ENCODE data around the gene LAMB1.
"Not testable (repeated sequence)": the region's sequence is repeated elsewhere in the genome, so short reads cannot be mapped to it uniquely, and the experiment has no call there.

Gene LAMB1

DNA sequence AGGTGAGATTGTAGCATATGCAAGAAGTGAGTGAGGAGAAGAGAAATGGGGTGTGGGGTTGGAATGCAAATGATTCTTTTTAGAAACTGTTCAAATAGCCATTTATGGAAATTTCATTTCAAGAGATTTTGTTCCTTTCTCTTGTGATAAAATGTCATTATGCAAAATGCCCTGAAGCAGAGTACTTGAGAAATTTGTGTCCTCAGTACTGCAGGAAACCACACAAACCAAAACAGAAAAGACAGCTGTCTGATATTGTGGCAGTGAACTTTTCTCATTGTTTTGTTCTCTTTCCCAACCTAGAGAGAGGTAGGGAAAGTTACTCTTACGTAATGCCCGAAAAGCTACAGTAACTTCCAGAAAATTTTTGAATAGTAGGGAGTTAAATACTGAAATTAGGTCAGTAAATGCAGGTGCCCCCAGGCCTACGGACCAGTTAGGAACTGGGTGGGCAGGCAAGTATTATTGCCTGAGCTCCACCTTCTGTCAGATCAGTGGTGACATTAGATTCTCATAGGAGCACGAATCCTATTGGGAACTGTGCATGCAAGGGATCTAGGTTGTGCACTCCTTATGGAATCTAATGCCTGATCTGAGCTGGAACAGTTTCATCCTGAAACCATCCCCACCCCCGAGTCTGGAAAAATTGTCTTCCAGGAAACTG is 78.0 kb downstream of the LAMB1 start:
- POLR2A ChIA-PET (ENCODE audit: low non-redundant PET) = no interaction called here
- CTCF ChIA-PET = interaction anchor here (0.5 to 0.6 kb wide), 2 partner anchors 244 to 291 kb away, joined by 3 to 6 read pairs; no protein-coding TSS in a partner anchor
- H3K27ac ChIP-seq = no peak overlapping the region
- TF ChIP-seq, protein P1, sequence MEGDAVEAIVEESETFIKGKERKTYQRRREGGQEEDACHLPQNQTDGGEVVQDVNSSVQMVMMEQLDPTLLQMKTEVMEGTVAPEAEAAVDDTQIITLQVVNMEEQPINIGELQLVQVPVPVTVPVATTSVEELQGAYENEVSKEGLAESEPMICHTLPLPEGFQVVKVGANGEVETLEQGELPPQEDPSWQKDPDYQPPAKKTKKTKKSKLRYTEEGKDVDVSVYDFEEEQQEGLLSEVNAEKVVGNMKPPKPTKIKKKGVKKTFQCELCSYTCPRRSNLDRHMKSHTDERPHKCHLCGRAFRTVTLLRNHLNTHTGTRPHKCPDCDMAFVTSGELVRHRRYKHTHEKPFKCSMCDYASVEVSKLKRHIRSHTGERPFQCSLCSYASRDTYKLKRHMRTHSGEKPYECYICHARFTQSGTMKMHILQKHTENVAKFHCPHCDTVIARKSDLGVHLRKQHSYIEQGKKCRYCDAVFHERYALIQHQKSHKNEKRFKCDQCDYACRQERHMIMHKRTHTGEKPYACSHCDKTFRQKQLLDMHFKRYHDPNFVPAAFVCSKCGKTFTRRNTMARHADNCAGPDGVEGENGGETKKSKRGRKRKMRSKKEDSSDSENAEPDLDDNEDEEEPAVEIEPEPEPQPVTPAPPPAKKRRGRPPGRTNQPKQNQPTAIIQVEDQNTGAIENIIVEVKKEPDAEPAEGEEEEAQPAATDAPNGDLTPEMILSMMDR (conservative IDR thresholded peaks at IDR 0.05; ENCODE audit: low read depth) = no peak
- DNase-seq (ENCODE audit: low spot score) = no peak

DNA sequence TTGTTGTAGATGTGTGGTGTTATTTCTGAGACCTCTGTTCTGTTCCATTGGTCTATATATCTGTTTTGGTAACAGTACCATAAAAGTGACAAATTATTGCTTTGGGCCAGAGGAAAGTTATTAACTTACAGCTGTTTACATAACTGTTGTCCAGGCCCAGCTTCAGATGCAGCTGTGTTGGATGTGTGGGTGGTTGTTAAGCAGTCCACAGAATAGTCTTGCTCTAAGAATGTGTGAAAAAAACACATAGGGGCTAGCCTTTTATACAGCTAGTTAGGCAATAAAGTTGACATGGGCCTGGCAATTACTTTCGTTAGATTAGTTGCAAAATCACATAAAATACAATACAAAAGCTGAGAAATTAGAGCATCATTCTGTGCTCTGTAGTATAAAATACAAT is 80.1 kb downstream of the LAMB1 start:
- H3K27ac ChIP-seq = no peak overlapping the region
- TF ChIP-seq, protein P1 (conservative IDR thresholded peaks at IDR 0.05; ENCODE audit: low read depth) = no peak
- POLR2A ChIA-PET (ENCODE audit: low non-redundant PET) = no interaction called here
- CTCF ChIA-PET = no interaction called here
- DNase-seq (ENCODE audit: low spot score) = no peak

DNA sequence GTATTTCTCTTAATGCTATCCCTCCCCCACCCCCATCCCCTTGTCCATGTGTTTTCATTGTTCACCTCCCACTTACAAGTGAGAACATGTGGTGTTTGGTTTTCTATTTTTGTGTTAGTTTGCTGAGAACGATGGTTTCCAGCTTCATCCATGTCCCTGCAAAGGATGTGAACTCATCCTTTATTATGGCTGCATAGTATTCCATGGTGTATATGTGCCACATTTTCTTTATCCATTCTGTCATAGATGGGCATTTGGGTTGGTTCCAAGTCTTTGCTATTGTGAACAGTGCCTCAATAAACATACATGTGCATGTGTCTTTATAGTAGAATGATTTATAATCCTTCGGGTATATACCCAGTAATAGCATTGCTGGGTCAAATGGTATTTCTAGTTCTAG is 81.1 kb downstream of the LAMB1 start:
- POLR2A ChIA-PET (ENCODE audit: low non-redundant PET); H3K27ac ChIP-seq; DNase-seq (ENCODE audit: low spot score): not testable (repeated sequence)
- CTCF ChIA-PET = interaction anchor here (0.7 kb wide), 1 partner anchor 95 kb away, joined by 3 read pairs; no protein-coding TSS in a partner anchor

DNA sequence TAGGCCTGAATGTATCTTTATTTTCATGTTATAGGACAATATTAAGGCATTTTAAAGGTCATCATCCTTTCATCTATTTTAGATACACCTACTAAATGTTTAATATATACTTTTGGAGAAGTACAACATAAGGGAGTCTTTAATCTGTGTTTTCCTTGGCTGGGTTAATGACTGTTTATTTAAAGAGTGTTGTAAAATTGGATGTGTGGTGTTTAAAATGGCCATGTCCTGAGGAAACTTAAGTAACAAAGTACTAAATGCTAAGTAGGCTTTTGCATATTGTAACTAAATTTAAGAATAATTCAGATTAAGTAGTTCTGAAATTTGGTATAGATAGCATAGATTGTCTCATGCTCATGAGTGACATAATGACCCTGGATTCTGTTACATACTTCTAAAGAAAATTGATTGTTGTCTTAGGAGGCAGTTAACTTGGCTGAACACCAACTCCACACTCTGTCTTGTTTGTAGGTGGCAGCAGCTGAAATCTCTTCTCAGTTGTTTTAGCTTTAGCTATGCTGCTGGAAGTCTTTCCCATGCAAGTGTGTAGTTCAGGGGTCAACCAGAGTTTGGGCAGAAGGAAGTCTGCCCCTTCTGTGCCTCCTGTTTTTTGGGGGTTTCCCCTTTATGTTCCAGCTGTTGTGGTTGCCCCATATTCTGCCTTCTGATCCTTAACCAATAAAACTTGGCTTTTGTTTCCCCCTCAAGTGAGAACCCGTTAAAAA is 82.8 kb downstream of the LAMB1 start:
- DNase-seq (ENCODE audit: low spot score) = no peak
- POLR2A ChIA-PET (ENCODE audit: low non-redundant PET) = no interaction called here
- no peak overlapping the region for H3K27ac ChIP-seq
- TF ChIP-seq, protein P1 (conservative IDR thresholded peaks at IDR 0.05; ENCODE audit: low read depth) = no peak
- CTCF ChIA-PET = interaction anchor here (0.7 kb wide), 1 partner anchor 290 kb away, joined by 3 read pairs; no protein-coding TSS in a partner anchor

DNA sequence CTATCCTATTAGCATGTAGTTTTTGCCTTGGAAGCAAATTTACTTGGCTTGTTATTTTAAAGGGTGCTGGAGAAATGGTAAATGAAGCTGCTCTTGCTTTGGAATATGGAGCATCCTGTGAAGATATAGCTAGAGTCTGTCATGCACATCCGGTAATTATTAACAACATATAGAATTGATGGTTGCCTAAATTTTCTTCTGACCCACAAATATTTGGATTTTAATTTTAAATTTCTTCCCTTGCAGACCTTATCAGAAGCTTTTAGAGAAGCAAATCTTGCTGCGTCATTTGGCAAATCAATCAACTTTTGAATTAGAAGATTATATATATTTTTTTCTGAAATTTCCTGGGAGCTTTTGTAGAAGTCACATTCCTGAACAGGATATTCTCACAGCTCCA is 84.0 kb downstream of the LAMB1 start:
- DNase-seq (ENCODE audit: low spot score) = no peak
- ChIA-PET CTCF (interaction anchor here (0.8 kb wide), 1 partner anchor 11 kb away, joined by 3 read pairs; no protein-coding TSS in a partner anchor), POLR2A (ENCODE audit: low non-redundant PET) (no interaction called here)
- TF ChIP-seq, protein P1 (conservative IDR thresholded peaks at IDR 0.05; ENCODE audit: low read depth) = no peak
- no peak overlapping the region for H3K27ac ChIP-seq

DNA sequence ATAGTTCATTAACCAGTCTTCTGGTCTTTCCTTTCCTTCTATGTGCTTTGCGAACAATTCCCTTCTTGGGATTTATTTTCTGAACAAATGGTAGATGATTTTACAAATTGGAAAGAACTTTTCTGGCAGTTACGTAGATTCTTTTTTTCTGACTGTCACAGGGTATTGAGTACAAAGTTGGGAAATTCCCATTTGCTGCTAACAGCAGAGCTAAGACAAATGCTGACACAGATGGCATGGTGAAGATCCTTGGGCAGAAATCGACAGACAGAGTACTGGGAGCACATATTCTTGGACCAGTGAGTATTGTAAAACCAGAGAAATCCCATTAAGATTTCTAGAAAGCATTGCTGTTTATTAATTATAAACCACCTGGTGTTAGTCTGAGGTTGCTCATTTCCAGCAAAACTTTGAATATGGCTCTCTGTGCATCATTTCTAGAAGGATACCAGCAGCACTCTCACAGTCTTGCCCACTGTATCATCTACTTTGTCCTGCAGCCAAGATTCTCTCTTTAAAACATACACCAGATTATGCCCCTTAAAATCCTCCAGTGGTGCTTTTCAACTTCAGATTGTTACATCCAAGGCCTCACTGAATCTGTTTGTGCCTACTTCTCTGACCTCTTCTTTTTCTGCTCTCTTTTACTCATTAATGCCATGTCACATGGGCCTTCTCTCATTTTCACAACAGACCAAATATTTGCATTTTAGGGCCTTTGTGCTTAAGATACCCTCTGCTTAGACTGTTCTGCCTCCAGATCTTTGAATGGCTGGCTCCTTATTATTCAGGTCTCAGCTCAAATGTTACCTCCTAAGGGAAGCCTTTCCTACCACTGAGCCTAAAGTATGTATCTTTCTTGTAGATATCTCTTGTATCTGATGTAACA is 85.0 kb downstream of the LAMB1 start:
- ChIA-PET POLR2A (ENCODE audit: low non-redundant PET) (no interaction called here), CTCF (no interaction called here)
- TF ChIP-seq, protein P1 (conservative IDR thresholded peaks at IDR 0.05; ENCODE audit: low read depth) = no peak
- H3K27ac ChIP-seq = no peak overlapping the region
- no peak for DNase-seq (ENCODE audit: low spot score)

All from RWPE1 (cell line).